Mucosa of descending colon (tissue), 3 donors: Measurements from ENCODE around the gene ITGB7. TPM values are rescaled to one million over a fixed set of nuclear protein-coding genes. Genes with fewer than 3 reads are reported as not detected.

Source experiments
- ATAC-seq: fragments of 200-7000 bp; cut with Tn5 transposase; one replicate; pipeline ENCODE4 v1.9.1; 2020; ENCODE audit warnings: mild to moderate bottlenecking, moderate library complexity
- DNase-seq, 3 donors: peaks; one replicate each; pipeline ENCODE4 v3.0.0-alpha.2; 2020
- H3K36me3 ChIP-seq: fragments of 200-600 bp; one replicate; pipeline ENCODE4 v1.8.0; 2021; ENCODE audit warnings: low read depth, mild to moderate bottlenecking
- H3K4me1 ChIP-seq: fragments of 200-600 bp; one replicate; pipeline ENCODE4 v1.8.0; 2021; ENCODE audit warnings: low read depth, mild to moderate bottlenecking
- H3K4me3 ChIP-seq: fragments of 200-600 bp; one replicate; pipeline ENCODE4 v1.8.0; 2021; ENCODE audit warnings: mild to moderate bottlenecking
- H3K9me3 ChIP-seq: fragments of 200-600 bp; one replicate; pipeline ENCODE4 v1.8.0; 2021; ENCODE audit warnings: mild to moderate bottlenecking
- intact Hi-C, 2 donors: fragments of 100-400 bp; cut with DNase I in 1 of 2; cut with micrococcal nuclease in 1 of 2; formaldehyde crosslinking; loops; one replicate each; pipeline versions ENCODE4 v1.11.0 to v1.11.1; 2022; cut with DNase I, micrococcal nuclease
- total RNA-seq, 3 donors: library from RNA; stranded (reverse); fragmentation: NEBNext Ultra II Directional in 2 of 3; extraction: Animal tissue kit (Norgen Biotek cat#: 25700) in 2 of 3; gene quantifications; one replicate each; pipeline versions ENCODE4 v1.2.1 to v1.2.4, GENCODE V29; 2021 to 2023
- TF ChIP-seq, protein P1 (sequence below): fragments of 200-600 bp; IDR thresholded peaks from one replicate; pipeline ENCODE4 v1.8.0; 2022; ENCODE audit warnings: antibody characterized with exemption, mild to moderate bottlenecking
- donor health status: DM: no; HTN: no; CAD: no; lungs with moderate emphysema.
- donor health status: DM: no; HTN: no; CAD: no.
- donor health status: DM: no; HTN: yes; CAD: no.

ITGB7 gene
- total RNA-seq, 3 donors from 2014 or later, result 6.2 to 13.8 (median 7.3) TPM

DNA sequence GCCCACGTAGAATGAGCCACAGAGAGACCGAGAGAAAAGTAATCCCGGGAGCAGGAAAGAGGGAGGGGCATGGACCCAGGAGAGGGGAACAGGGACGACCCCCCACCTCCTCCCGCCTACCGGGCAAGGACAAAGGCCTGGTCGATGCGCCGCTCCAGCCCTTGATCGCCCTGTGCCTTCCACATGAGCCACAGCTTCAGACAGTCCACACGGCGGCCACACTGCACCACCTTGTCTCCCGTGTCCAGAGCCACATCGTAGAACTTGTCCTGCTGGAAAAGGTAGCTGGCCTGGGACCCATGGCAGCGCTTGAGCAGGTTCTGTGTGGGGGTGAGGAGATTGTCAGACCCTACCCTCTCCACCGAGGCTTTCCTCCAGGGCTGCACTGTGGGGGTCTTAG, 47.1 kb downstream of the ITGB7 start:
- Histone ChIP-seq H3K4me1 (no peaks in the 10 kb centered on the region), H3K4me3 (no peak overlapping the region), H3K36me3 (no peaks in the 10 kb centered on the region), H3K9me3 (no peaks in the 10 kb centered on the region)
- ATAC-seq (no peak), DNase-seq (no peak)
- intact Hi-C loops, result loop anchor here in 1 of 2 donors (5.0 kb wide), 1 partner anchor 37 kb away; no protein-coding TSS in a partner anchor
- TF ChIP-seq, protein P1, sequence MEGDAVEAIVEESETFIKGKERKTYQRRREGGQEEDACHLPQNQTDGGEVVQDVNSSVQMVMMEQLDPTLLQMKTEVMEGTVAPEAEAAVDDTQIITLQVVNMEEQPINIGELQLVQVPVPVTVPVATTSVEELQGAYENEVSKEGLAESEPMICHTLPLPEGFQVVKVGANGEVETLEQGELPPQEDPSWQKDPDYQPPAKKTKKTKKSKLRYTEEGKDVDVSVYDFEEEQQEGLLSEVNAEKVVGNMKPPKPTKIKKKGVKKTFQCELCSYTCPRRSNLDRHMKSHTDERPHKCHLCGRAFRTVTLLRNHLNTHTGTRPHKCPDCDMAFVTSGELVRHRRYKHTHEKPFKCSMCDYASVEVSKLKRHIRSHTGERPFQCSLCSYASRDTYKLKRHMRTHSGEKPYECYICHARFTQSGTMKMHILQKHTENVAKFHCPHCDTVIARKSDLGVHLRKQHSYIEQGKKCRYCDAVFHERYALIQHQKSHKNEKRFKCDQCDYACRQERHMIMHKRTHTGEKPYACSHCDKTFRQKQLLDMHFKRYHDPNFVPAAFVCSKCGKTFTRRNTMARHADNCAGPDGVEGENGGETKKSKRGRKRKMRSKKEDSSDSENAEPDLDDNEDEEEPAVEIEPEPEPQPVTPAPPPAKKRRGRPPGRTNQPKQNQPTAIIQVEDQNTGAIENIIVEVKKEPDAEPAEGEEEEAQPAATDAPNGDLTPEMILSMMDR, result no peak

DNA sequence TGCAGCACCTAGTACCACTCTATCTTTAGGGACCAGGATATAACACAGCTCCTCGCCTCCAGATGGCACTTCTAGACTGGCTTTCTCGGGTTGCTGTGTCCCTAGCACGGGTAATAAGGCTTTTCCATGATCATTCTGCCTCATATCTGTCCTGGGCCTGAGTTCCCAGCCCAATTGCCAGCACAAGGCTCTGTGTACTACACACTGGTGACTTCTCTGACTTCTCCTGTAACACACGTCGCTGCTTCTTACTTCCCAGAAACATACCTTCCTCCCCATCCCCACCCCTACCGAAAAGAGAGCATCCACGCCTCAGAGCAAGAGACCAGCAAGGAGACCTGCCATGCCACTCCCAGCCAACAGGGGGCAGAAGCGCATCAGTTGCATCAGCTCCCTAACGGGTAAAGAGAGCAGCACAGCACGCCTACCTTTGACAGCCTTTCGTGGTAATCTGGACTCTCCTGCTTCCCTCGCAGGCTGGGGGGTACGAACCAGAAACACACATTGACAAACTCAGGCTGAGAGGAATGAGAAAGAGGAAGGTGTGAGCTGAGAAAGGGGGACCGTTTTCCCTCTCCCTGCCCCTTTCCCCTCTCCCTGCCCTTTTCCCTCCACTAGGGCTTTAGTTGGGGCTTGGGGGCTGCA, 47.7 kb downstream of the ITGB7 start:
- ATAC-seq (peak; percentile 99), DNase-seq (peak; percentile 83 to 95 (median 89))
- no peaks in the 10 kb centered on the region for H3K4me1 ChIP-seq
- H3K4me3 ChIP-seq, result no peak overlapping the region
- intact Hi-C loops, result no loop called here
- TF ChIP-seq, protein P1, result peak; percentile 90
- no peaks in the 10 kb centered on the region for H3K9me3 ChIP-seq
- no peaks in the 10 kb centered on the region for H3K36me3 ChIP-seq

DNA sequence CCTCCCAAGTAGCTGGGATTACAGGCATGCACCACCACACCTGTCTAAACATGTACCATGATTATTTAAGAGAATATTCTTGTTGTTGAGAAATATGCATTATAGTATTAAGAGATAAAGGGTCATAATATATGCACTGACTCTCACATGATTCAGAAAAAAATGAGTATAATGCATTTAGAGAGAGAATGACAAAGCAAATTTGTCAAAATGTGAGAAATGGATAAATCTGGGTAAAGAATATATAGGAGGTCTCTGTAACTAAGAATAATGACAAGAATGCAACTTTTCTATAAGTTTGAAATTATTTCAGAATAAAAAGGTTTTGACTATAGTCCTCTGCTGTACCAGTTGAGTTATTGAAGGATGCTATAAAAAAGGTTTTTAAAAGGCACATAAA, 54.7 kb downstream of the ITGB7 start:
- Histone ChIP-seq H3K4me1 (no peaks in the 10 kb centered on the region), H3K36me3 (no peaks in the 10 kb centered on the region), H3K4me3 (no peak overlapping the region), H3K9me3 (no peaks in the 10 kb centered on the region)
- intact Hi-C loops, result no loop called here
- DNase-seq, result no peak
- TF ChIP-seq, protein P1, result no peak
- no peak for ATAC-seq

DNA sequence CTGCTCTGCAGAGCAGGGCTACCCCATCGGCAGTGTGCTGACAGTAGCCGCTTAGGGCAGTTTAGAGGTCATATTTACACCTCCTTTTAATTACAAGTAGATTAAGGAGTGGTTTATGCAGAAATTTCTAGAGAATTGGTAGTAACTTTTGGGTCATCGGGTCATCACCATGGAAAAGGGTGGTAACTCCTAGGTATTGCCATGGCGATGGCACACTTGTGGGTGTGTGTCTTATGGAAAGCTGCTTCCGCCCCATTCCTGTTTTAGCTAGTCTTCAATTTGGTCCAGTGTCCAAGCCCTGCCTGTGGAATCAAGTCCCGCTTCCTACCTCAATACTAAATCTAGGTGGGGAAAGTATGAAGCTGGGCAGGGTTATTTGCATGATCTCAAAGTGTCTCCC, 56.0 kb downstream of the ITGB7 start:
- DNase-seq (no peak), ATAC-seq (no peak)
- intact Hi-C loops, result no loop called here

DNA sequence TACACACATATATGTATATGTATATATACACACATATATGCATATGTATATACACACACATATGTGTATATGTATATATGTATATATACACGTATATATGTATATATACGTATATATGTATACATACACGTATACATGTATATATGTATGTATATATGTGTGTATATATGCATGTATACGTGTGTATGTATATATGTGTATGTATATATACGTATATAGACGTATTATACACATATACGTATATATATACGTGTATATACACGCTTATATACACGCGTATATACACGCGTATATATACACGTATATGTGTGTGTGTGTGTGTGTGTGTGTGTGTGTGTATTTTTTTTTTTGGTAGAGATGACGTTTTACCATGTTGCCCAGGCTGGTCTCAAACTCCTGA, 59.4 kb downstream of the ITGB7 start:
- TF ChIP-seq, protein P1, result no peak
- ATAC-seq (no peak), DNase-seq (no peak)
- intact Hi-C loops, result no loop called here
- Histone ChIP-seq H3K4me3 (no peak overlapping the region), H3K9me3 (no peaks in the 10 kb centered on the region), H3K4me1 (no peaks in the 10 kb centered on the region), H3K36me3 (no peaks in the 10 kb centered on the region)

More for the DNA sequence above, 56.0 kb downstream of the ITGB7 start:
- no peak overlapping the region for H3K4me3 ChIP-seq
- TF ChIP-seq, protein P1, result no peak
- H3K4me1 ChIP-seq, result no peaks in the 10 kb centered on the region
- H3K9me3 ChIP-seq, result no peaks in the 10 kb centered on the region
- no peaks in the 10 kb centered on the region for H3K36me3 ChIP-seq
